ENCODE data around the gene LUC7L3.

Gene LUC7L3

DNA sequence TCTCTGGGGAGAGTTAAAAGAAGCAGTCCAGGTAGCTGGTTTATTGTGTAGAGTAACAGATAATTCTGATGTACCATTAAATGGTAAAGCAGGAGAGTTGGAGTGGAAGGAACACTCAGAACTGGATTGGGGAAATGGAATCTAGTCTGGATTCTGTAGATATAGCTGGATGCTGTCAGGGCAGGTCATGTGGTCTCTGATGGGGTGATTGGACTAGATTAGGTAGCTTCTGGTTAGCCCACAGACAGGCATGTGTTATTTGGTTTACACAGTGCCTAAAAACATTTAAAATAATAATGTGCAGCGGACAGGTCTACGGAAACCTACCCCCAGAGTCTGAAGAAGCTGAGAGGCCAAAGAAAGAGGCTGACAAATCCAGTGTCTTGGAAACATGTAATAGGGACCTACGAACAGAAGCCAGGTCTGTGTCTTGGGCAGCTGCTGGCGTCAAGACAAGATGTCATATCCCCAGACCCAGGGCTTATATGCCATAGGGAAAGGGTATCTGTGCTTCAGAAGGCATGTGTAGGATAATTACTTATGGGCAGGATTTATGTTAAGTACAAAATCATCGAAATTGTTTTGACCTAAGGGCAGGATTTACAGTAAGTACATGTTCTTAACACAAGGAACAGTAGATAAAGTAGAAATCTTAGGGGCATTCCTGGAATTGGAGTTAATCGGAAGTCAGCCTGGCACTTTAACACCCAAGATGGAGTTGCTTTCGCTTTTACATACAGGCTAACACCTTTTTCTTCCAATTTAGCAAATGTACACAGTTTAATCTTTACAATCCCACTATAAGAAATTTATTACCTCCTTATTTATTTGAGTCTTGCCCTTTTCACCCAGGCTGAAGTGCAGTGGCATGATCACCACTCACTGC, 12.4 kb downstream of the LUC7L3 start:
- TF ChIP-seq, protein P1, sequence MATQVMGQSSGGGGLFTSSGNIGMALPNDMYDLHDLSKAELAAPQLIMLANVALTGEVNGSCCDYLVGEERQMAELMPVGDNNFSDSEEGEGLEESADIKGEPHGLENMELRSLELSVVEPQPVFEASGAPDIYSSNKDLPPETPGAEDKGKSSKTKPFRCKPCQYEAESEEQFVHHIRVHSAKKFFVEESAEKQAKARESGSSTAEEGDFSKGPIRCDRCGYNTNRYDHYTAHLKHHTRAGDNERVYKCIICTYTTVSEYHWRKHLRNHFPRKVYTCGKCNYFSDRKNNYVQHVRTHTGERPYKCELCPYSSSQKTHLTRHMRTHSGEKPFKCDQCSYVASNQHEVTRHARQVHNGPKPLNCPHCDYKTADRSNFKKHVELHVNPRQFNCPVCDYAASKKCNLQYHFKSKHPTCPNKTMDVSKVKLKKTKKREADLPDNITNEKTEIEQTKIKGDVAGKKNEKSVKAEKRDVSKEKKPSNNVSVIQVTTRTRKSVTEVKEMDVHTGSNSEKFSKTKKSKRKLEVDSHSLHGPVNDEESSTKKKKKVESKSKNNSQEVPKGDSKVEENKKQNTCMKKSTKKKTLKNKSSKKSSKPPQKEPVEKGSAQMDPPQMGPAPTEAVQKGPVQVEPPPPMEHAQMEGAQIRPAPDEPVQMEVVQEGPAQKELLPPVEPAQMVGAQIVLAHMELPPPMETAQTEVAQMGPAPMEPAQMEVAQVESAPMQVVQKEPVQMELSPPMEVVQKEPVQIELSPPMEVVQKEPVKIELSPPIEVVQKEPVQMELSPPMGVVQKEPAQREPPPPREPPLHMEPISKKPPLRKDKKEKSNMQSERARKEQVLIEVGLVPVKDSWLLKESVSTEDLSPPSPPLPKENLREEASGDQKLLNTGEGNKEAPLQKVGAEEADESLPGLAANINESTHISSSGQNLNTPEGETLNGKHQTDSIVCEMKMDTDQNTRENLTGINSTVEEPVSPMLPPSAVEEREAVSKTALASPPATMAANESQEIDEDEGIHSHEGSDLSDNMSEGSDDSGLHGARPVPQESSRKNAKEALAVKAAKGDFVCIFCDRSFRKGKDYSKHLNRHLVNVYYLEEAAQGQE (IDR thresholded peaks at IDR 0.05; ENCODE audit: insufficient read depth in 1 of 2, low read depth in 2 of 2, low read length in 2 of 2): no peak
- no peak for TF ChIP-seq FOXP2 (optimal IDR thresholded peaks at IDR 0.05; ENCODE audit: borderline replicate concordance, extremely low read depth, extremely low read length, insufficient read depth)
- TF ChIP-seq TAF1 (IDR thresholded peaks at IDR 0.05; ENCODE audit: borderline replicate concordance, insufficient read depth, low read length): no peak
- no peak for TF ChIP-seq SIN3A (IDR thresholded peaks at IDR 0.05; ENCODE audit: borderline replicate concordance, insufficient read depth, low read length)
- no peak for TF ChIP-seq POLR2AphosphoS5 (IDR thresholded peaks at IDR 0.05; ENCODE audit: low read depth, low read length)

DNA sequence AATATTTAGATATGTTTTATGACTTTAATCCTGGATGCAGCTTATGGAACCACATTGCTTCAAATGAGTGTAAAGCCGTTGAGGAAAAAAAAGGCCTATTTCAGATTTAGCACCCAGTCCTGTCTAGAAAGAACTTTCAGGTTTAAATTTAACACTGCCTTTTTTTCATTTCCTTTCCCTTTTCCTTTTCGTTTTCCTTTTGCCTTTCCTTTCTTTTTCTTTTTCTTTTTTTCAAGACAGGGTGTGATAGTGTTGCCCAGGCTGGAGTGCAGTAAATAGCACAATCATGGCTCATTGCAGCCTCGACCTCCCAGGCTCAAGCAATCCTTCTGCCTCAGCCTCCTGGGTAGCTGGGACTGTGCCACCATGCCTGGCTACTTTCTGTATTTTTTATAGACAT, 15.9 kb downstream of the LUC7L3 start:
- no peak for TF ChIP-seq TAF1 (IDR thresholded peaks at IDR 0.05; ENCODE audit: borderline replicate concordance, insufficient read depth, low read length)
- TF ChIP-seq POLR2AphosphoS5 (IDR thresholded peaks at IDR 0.05; ENCODE audit: low read depth, low read length): no peak
- TF ChIP-seq FOXP2 (optimal IDR thresholded peaks at IDR 0.05; ENCODE audit: borderline replicate concordance, extremely low read depth, extremely low read length, insufficient read depth): no peak
- TF ChIP-seq, protein P1 (IDR thresholded peaks at IDR 0.05; ENCODE audit: insufficient read depth in 1 of 2, low read depth in 2 of 2, low read length in 2 of 2): no peak
- no peak for TF ChIP-seq SIN3A (IDR thresholded peaks at IDR 0.05; ENCODE audit: borderline replicate concordance, insufficient read depth, low read length)

DNA sequence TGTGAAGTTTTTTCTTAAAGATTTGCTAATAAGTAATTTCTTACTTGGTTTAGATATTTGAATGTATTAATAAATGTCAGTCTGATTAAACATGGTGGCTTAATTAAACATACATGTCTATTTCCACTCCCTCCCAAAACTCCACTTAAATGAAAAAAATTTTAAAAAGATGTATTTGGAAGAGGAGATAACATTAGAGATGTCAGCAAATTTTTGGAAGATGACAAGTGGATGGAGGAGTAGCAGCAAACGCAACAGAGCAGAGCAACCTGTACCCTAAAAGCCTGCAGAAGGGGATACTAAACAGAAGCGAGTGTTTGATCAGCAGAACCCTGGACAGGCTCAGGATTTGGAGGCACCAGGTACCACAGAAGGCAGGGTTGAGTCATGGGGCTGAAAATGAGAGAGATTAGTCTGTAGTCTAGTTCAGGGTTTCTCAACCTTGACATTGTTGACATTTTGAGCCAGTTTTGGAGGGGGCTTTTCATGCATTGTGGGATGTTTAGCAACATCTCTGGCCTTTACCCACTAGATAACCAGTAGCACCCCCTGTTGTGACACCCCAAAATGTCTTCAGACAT, 17.8 kb downstream of the LUC7L3 start:
- TF ChIP-seq SIN3A (IDR thresholded peaks at IDR 0.05; ENCODE audit: borderline replicate concordance, insufficient read depth, low read length) (no peak), FOXP2 (optimal IDR thresholded peaks at IDR 0.05; ENCODE audit: borderline replicate concordance, extremely low read depth, extremely low read length, insufficient read depth) (no peak), TAF1 (IDR thresholded peaks at IDR 0.05; ENCODE audit: borderline replicate concordance, insufficient read depth, low read length) (no peak), POLR2AphosphoS5 (IDR thresholded peaks at IDR 0.05; ENCODE audit: low read depth, low read length) (no peak)
- TF ChIP-seq, protein P1 (IDR thresholded peaks at IDR 0.05; ENCODE audit: insufficient read depth in 1 of 2, low read depth in 2 of 2, low read length in 2 of 2): no peak

DNA sequence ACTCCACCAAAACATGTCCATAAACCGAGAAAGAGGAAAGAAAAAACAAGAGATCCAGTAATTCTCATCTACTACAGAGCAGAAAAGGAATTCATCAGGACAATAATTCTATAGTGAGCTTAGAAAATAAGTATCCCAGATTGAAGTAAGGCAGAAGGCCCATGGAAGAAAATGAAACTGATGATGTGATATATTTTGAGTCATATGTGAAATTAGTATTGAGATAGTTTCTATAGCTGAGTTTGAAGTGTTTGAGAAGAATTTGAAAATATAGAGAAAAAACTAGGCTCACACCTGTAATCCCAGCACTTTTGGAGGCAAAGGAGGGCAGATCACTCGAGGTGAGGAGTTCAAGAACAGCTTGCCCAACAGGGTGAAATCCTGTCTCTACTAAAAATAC, 19.7 kb downstream of the LUC7L3 start:
- TF ChIP-seq POLR2AphosphoS5 (IDR thresholded peaks at IDR 0.05; ENCODE audit: low read depth, low read length) (no peak), FOXP2 (optimal IDR thresholded peaks at IDR 0.05; ENCODE audit: borderline replicate concordance, extremely low read depth, extremely low read length, insufficient read depth) (no peak), SIN3A (IDR thresholded peaks at IDR 0.05; ENCODE audit: borderline replicate concordance, insufficient read depth, low read length) (no peak), TAF1 (IDR thresholded peaks at IDR 0.05; ENCODE audit: borderline replicate concordance, insufficient read depth, low read length) (no peak)
- TF ChIP-seq, protein P1 (IDR thresholded peaks at IDR 0.05; ENCODE audit: insufficient read depth in 1 of 2, low read depth in 2 of 2, low read length in 2 of 2): no peak

Measured in PFSK-1 (cell line).